Aorta (tissue), 5 donors: ENCODE measurements around the gene TRAP1. TPM values are rescaled to one million over a fixed set of nuclear protein-coding genes. Genes with fewer than 3 reads are reported as not detected.

Experiments used
- ATAC-seq: fragments of 200-7000 bp; cut with Tn5 transposase; one replicate; pipeline ENCODE4 v1.9.1; 2022; ENCODE audit warnings: moderate library complexity; ENCODE audit not compliant: low FRiP score
- DNase-seq, 2 donors: peaks; one replicate each; pipeline ENCODE4 v3.0.0-alpha.2; 2020
- H3K27ac ChIP-seq, 2 donors: one replicate each; pipeline ENCODE4 v1.5.1; 2013; ENCODE audit warnings: low read length in 2 of 2, mild to moderate bottlenecking in 2 of 2, moderate library complexity in 2 of 2, control low read depth in 1 of 2, inconsistent platforms in 1 of 2, low read depth in 1 of 2
- H3K27me3 ChIP-seq, 2 donors: one replicate each; pipeline ENCODE4 v1.6.1; 2013; ENCODE audit warnings: control low read depth in 1 of 2, low read length in 1 of 2, mild to moderate bottlenecking in 1 of 2, moderate library complexity in 1 of 2; ENCODE audit not compliant: insufficient read depth in 2 of 2, control insufficient read depth in 1 of 2
- H3K36me3 ChIP-seq, 2 donors: one replicate each; pipeline ENCODE4 v1.6.1; 2013; ENCODE audit warnings: control low read depth in 1 of 2, low read length in 1 of 2, mild to moderate bottlenecking in 1 of 2; ENCODE audit not compliant: insufficient read depth in 2 of 2, control insufficient read depth in 1 of 2
- H3K4me1 ChIP-seq, 2 donors: one replicate each; pipeline ENCODE4 v1.6.1; 2013; ENCODE audit warnings: low read length in 2 of 2, control low read depth in 1 of 2, mild to moderate bottlenecking in 1 of 2, moderate library complexity in 1 of 2; ENCODE audit not compliant: insufficient read depth in 2 of 2, control insufficient read depth in 1 of 2
- H3K4me3 ChIP-seq, 2 donors: one replicate each; pipeline ENCODE4 v1.5.1; 2013; ENCODE audit warnings: low read length in 2 of 2, control low read depth in 1 of 2, mild to moderate bottlenecking in 1 of 2
- H3K9me3 ChIP-seq: one replicate; pipeline ENCODE4 v1.6.1; 2013; ENCODE audit warnings: mild to moderate bottlenecking, low read length; ENCODE audit not compliant: control insufficient read depth
- WGBS, 2 donors: extraction: QIAGEN DNeasy Blood & Tissue Kit; methylation state at CpG; one replicate each; pipeline ENCODE4 v1.1.7; 2013; 5-methylcytosine and 5-hydroxymethylcytosine counted together
- intact Hi-C, 2 donors: fragments of 100-400 bp; cut with DNase I; formaldehyde crosslinking; loops; one replicate each; pipeline versions ENCODE4 v1.14.2 to v1.15.0; 2022
- polyA plus RNA-seq, 2 donors: library from polyadenylated mRNA; stranded (reverse); fragments of 200-250 nt; gene quantifications; one replicate each; pipeline ENCODE4 v1.2.3, GENCODE V29; 2013
- total RNA-seq, 2 donors: library from RNA; stranded (reverse); fragmentation: NEBNext Ultra II Directional; extraction: Animal tissue kit (Norgen Biotek cat#: 25700); gene quantifications; one replicate each; pipeline ENCODE4 v1.2.1, GENCODE V29; 2021
- donor health status: healthy with polysubstance abuse.
- donor health status: Bipolar disorder and iron deficiency.
- donor health status: DM: no; HTN: no; CAD: no.
- donor health status: DM: no; HTN: no; CAD: no.
- donor health status: DM: yes; HTN: yes; CAD: no.

TRAP1 gene
- total and polyA plus RNA-seq, 4 donors, result 19.2 to 183 (median 58.6) TPM

DNA sequence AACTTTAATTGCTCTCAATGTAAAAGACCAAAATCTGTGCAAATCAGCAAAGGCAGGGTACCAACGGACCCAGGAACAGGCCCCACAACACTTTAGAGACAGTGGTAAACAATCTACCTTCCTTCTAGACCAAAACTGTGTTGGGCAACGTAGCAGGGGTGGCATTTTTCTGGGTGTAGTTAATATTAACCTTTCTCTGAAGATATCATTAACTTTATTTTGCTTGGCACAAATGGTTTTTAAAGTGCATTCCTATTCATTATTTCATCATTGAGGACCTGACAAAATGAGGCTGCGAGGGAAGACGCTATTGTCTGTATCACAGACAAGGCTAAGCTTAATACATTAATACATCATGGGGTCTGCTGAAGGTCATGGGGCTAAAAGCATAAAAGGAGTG lies 37.9 kb upstream of the TRAP1 start:
- no peak for DNase-seq
- Histone ChIP-seq H3K27me3 (no peaks in the 10 kb centered on the region), H3K4me1 (peaks cover 0 to 4% of the 10 kb centered on the region in 2 donors), H3K36me3 (peaks cover 3 to 4% of the 10 kb centered on the region in 2 donors), H3K4me3 (no peak overlapping the region), H3K27ac (no peak overlapping the region), H3K9me3 (no peaks in the 10 kb centered on the region)
- 59 to 63% methylated on average over 4 of the region's 4 CpGs for WGBS, 2 donors
- intact Hi-C loops, result no loop called here
- ATAC-seq, result no peak

DNA sequence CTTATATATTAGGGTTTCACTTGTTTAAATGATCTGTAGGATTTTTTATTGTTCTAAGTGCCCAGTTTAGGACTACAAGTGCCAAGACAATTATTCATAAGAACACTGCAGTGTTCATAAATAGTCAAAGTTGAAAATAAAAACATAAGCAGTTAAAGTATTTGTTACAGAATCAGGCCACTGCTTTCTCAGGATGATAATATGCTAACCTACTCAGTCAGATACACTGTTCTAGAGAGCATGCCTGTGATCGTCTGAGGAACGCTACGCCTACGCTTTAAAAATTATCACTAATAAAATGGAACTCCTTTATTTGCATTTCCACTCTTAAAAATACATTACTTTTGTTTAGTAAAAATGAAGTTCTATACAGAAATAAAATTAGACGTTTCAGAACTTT lies 37.4 kb upstream of the TRAP1 start:
- no peak overlapping the region for H3K27ac ChIP-seq
- H3K36me3 ChIP-seq, result peaks cover 3 to 4% of the 10 kb centered on the region in 2 donors
- H3K4me1 ChIP-seq, result peaks cover 0 to 4% of the 10 kb centered on the region in 2 donors
- no peak overlapping the region for H3K4me3 ChIP-seq
- no peak for DNase-seq
- no peaks in the 10 kb centered on the region for H3K9me3 ChIP-seq
- 52 to 54% methylated on average over 5 of the region's 5 CpGs for WGBS, 2 donors
- intact Hi-C loops, result no loop called here
- H3K27me3 ChIP-seq, result no peaks in the 10 kb centered on the region
- ATAC-seq, result no peak

DNA sequence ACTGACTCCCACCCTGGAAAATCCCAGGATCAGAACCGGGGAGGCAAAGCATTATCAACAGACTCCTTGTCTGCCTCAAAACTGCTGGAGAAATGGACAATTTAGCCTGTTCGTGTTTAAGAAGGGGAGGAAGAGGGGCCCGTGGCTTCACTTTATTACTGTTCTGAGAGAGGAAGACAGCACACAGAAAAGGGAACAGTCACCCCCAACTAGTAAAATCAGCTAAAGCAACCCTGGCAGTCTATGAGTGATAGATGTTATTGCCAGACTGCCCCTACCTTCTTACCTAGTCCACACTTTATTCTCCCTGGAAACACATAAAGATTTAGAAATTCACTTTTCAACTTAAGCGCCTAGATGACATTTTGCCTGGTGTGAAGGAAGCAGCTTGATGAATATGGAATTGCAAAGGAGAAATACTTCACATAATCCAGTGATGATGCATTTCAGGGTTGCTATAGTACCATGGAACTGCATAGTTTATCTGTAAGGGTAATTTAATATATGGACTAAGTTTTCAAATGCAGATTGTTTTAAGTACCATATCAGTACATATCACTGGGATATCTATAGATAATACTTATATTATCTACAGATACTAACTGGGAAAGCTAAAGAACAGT lies 36.9 kb upstream of the TRAP1 start:
- peak overlapping the region in 1 of 2 donors; percentile 55 for H3K27ac ChIP-seq
- DNase-seq (peak in 1 of 2 donors; percentile 17), ATAC-seq (no peak)
- H3K4me3 ChIP-seq, result no peak overlapping the region
- no peaks in the 10 kb centered on the region for H3K9me3 ChIP-seq
- H3K4me1 ChIP-seq, result peaks cover 0 to 4% of the 10 kb centered on the region in 2 donors
- H3K36me3 ChIP-seq, result peaks cover 3 to 4% of the 10 kb centered on the region in 2 donors
- intact Hi-C loops, result no loop called here
- 32 to 42% methylated on average over 4 of the region's 4 CpGs for WGBS, 2 donors
- H3K27me3 ChIP-seq, result no peaks in the 10 kb centered on the region

DNA sequence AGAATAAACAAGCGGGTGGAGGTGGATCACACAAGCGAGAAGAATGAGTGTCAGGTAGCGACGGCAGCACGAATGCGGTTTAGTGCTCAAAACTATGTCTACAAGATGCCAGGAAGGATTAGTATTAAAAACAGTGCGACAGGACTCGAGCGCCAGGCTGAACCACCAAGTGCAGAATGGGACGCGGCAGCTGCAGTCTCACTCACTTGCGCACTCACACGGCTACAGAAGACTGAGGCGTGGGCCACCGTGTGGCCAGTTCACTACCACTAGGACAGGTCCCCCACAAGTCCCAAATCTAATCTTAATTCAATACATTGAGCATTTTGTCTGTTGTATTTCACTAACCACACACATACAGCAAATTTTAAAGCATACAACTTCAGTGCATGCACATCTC lies 35.7 kb upstream of the TRAP1 start:
- Histone ChIP-seq H3K4me3 (no peak overlapping the region), H3K27ac (no peak overlapping the region), H3K9me3 (no peaks in the 10 kb centered on the region), H3K36me3 (peaks cover 3 to 4% of the 10 kb centered on the region in 2 donors), H3K27me3 (no peaks in the 10 kb centered on the region), H3K4me1 (peaks cover 0 to 4% of the 10 kb centered on the region in 2 donors)
- DNase-seq, result peak in 1 of 2 donors; percentile 62
- WGBS, 2 donors, result 87 to 89% methylated on average over 15 of the region's 15 CpGs
- intact Hi-C loops, result no loop called here
- ATAC-seq, result no peak

DNA sequence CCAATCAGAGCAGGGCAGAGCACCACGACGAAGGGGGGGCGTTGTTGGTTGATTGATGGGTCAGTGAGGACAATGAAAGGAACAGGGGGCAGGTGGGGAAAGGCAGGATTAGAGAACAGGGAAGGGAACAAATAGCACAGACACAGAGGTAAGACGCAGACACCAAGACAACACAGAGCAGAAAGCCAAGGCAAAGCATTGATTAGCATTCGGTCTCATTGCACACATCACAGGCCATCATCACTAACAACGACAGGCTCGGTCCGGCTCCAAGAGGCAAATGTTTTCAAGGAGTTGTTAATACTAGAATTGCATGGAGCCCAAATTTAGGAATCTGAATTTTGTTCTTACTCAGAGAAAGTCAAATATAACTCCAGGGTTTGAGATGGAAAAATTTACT lies 34.6 kb upstream of the TRAP1 start:
- peaks cover 0 to 6% of the 10 kb centered on the region in 2 donors for H3K36me3 ChIP-seq
- H3K4me1 ChIP-seq, result peaks cover 0 to 4% of the 10 kb centered on the region in 2 donors
- 65 to 76% methylated on average over 8 of the region's 8 CpGs for WGBS, 2 donors
- H3K27me3 ChIP-seq, result no peaks in the 10 kb centered on the region
- no peak overlapping the region for H3K27ac ChIP-seq
- ATAC-seq (no peak), DNase-seq (peak in 1 of 2 donors; percentile 50)
- intact Hi-C loops, result no loop called here
- H3K9me3 ChIP-seq, result no peaks in the 10 kb centered on the region
- no peak overlapping the region for H3K4me3 ChIP-seq

DNA sequence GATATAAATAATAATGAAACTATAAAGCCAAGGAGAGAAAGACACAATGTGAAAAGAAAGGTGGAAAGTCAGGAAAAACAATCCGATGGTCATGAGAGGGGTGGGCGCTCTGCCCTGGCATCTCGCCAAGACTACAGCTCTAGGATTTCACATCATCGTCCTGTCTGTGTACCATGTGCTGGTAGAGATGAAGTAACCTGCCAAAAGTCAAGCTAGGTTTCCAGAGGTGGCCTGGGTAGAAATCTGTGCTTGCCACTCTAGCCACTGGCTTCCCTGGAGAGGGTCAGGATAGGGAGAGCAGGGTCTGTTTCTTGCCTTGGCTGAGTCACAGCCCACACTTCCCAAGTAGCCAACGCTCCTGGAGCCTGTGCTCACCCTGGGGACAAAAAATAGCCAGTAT lies 31.0 kb upstream of the TRAP1 start:
- Histone ChIP-seq H3K4me3 (no peak overlapping the region), H3K9me3 (no peaks in the 10 kb centered on the region), H3K36me3 (peaks cover 2 to 7% of the 10 kb centered on the region in 2 donors), H3K4me1 (no peaks in the 10 kb centered on the region), H3K27ac (no peak overlapping the region), H3K27me3 (no peaks in the 10 kb centered on the region)
- WGBS, 2 donors, result 54 to 55% methylated on average over 5 of the region's 5 CpGs
- intact Hi-C loops, result no loop called here
- peak in 1 of 2 donors; percentile 65 for DNase-seq
- ATAC-seq, result peak; percentile 26

DNA sequence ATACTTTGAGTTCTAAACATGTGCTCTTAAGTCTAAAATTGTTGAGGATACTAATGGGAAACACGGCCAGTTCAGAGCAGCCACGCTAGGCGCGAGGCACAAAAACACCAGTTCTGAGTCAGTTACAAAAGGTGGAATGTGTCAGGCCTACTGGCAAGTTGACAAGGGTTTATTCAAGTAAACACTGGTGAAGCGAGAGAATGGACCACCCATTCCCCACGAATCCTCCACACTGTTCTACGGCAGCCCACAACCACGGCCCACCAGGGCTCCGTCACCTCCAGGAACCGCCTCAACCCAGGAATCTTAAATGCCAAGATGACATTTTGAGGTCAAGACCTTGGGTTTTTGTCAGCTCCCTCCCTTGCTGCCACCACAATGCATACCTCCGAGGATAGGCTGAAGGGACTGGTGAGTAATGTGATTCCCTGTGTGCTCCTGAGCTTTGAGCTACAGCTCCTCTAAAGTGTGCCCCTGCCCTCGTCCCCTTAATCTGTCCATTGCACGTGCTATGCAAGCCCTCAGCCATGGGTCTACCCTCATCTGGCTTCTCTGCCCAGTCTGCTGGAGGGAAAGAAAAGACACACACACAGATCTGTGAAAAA lies 28.5 kb upstream of the TRAP1 start:
- no peak for ATAC-seq
- intact Hi-C loops, result no loop called here
- Histone ChIP-seq H3K27me3 (no peaks in the 10 kb centered on the region), H3K4me1 (no peaks in the 10 kb centered on the region), H3K9me3 (no peaks in the 10 kb centered on the region), H3K36me3 (peaks cover 9 to 15% of the 10 kb centered on the region in 2 donors), H3K27ac (no peak overlapping the region), H3K4me3 (no peak overlapping the region)
- 69% methylated on average over 13 of the region's 13 CpGs for WGBS, 2 donors
- peak in 1 of 2 donors; percentile 30 for DNase-seq

DNA sequence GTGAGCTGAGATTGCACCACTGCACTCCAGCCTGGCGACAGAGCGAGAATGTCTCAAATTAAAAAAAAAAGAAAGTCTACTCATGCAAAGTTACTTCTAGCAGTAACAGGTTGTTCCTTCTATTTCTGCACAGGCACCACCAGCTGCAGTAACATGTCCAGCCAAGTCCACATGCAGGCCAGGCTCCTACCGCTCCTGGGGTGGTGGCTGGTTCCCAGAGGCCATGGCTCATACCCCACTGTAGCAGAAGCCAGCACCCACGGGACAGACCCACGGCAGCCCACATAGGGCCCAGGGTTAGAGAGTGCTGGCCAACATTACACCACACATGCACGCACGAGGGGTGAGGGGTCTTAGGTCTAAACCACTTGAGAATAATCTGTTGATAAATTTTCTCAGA lies 26.7 kb upstream of the TRAP1 start:
- H3K36me3 ChIP-seq, result peaks cover 11 to 16% of the 10 kb centered on the region in 2 donors
- no peak for ATAC-seq
- no peaks in the 10 kb centered on the region for H3K9me3 ChIP-seq
- intact Hi-C loops, result no loop called here
- no peaks in the 10 kb centered on the region for H3K27me3 ChIP-seq
- WGBS, 2 donors, result 90% methylated on average over 7 of the region's 7 CpGs
- H3K4me3 ChIP-seq, result no peak overlapping the region
- no peaks in the 10 kb centered on the region for H3K4me1 ChIP-seq
- no peak overlapping the region for H3K27ac ChIP-seq
- peak in 1 of 2 donors; percentile 49 for DNase-seq

DNA sequence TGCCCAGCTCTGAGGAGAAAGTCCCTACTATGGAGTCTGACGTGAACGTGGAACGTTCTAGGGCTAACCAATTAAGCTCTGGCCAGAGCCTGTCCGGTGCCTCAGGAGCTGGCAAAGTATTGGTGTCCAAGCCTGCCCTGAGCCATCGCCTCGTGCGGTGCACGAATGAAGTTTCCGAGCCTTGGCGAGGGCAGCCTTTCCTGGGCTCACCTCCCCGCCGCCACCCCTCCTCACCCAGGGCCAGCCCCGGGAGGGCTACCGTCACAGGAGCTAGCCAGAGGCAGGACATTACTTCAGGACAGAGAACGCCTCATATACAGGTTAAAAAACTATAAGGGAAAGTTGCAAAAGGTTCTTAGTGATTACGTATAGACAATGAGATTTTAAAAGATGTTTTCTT lies 23.6 kb upstream of the TRAP1 start:
- Histone ChIP-seq H3K36me3 (peaks cover 12 to 13% of the 10 kb centered on the region in 2 donors), H3K9me3 (no peaks in the 10 kb centered on the region), H3K27ac (no peak overlapping the region), H3K4me1 (no peaks in the 10 kb centered on the region), H3K4me3 (no peak overlapping the region), H3K27me3 (no peaks in the 10 kb centered on the region)
- ATAC-seq (no peak), DNase-seq (peak in 1 of 2 donors; percentile 71)
- WGBS, 2 donors, result 88% methylated on average over 16 of the region's 16 CpGs
- intact Hi-C loops, result no loop called here
